Liver (tissue), 9 donors: ENCODE data around the gene MYH11. TPM values are rescaled to one million over a fixed set of nuclear protein-coding genes. Genes with fewer than 3 reads are reported as not detected.
"Not testable (repeated sequence)": the region's sequence is repeated elsewhere in the genome, so short reads cannot be mapped to it uniquely, and the experiment has no call there.

Experiments
- DNase-seq: peaks from one replicate; pipeline ENCODE4 v3.0.0-alpha.2; 2017; ENCODE audit warnings: low spot score
- H3K27ac ChIP-seq, 2 donors: one replicate each; pipeline ENCODE4 v1.7.0; 2013; ENCODE audit warnings: inconsistent platforms in 2 of 2, low read length in 2 of 2, control low read depth in 1 of 2, low read depth in 1 of 2, mild to moderate bottlenecking in 1 of 2
- H3K27me3 ChIP-seq, 4 donors: one replicate each; pipeline versions ENCODE4 v1.6.1 to v1.7.0; 2013; ENCODE audit warnings: low read length in 3 of 4, inconsistent platforms in 1 of 4, mild to moderate bottlenecking in 1 of 4, moderate library complexity in 1 of 4; ENCODE audit not compliant: control insufficient read depth in 4 of 4, insufficient read depth in 4 of 4
- H3K36me3 ChIP-seq, 4 donors: one replicate each; pipeline versions ENCODE4 v1.6.1 to v1.7.0; 2013; ENCODE audit warnings: low read length in 3 of 4, mild to moderate bottlenecking in 3 of 4, low read depth in 1 of 4, moderate library complexity in 1 of 4; ENCODE audit not compliant: control insufficient read depth in 4 of 4, insufficient read depth in 3 of 4
- H3K4me1 ChIP-seq, 4 donors: one replicate each; pipeline versions ENCODE4 v1.6.1 to v1.7.0; 2013; ENCODE audit warnings: low read length in 3 of 4, mild to moderate bottlenecking in 3 of 4, moderate library complexity in 1 of 4; ENCODE audit not compliant: control insufficient read depth in 4 of 4, insufficient read depth in 4 of 4
- H3K4me3 ChIP-seq, 3 donors: one replicate each; pipeline versions ENCODE4 v1.6.1 to v1.7.0; 2013; ENCODE audit warnings: low read length in 3 of 3, control low read depth in 1 of 3, low read depth in 1 of 3, mild to moderate bottlenecking in 1 of 3
- H3K9ac ChIP-seq, 2 donors: one replicate each; pipeline ENCODE4 v1.7.0; 2013; ENCODE audit warnings: low read length in 2 of 2, mild to moderate bottlenecking in 2 of 2, moderate library complexity in 2 of 2, control low read depth in 1 of 2, low read depth in 1 of 2
- H3K9me3 ChIP-seq, 4 donors: one replicate each; pipeline versions ENCODE4 v1.6.1 to v1.7.0; 2013; ENCODE audit warnings: low read length in 3 of 4; ENCODE audit not compliant: control insufficient read depth in 4 of 4
- EGR1 ChIP-seq, 2 donors: IDR thresholded peaks; 2 replicates each; pipeline ENCODE4 v1.6.1; 2016 to 2018; ENCODE audit warnings: antibody characterized with exemption in 2 of 2, low read depth in 2 of 2
- GABPA ChIP-seq, 2 donors: IDR thresholded peaks in 1 of 2; conservative IDR thresholded peaks in 1 of 2; 2 replicates each; pipeline ENCODE4 v1.6.1; 2016; ENCODE audit warnings: antibody characterized with exemption in 2 of 2, mild to moderate bottlenecking in 1 of 2, moderate library complexity in 1 of 2
- HNF4A ChIP-seq, 2 donors: conservative IDR thresholded peaks; 2 replicates each; pipeline ENCODE4 v1.6.1; 2016; ENCODE audit warnings: antibody characterized with exemption in 2 of 2, mild to moderate bottlenecking in 2 of 2
- HNF4G ChIP-seq: IDR thresholded peaks from 2 replicates; pipeline ENCODE4 v1.6.1; 2016; ENCODE audit warnings: antibody characterized with exemption
- JUND ChIP-seq, 2 donors: IDR thresholded peaks; 2 replicates each; pipeline ENCODE4 v1.6.1; 2016; ENCODE audit warnings: antibody characterized with exemption in 2 of 2
- MAX ChIP-seq: IDR thresholded peaks from 2 replicates; pipeline ENCODE4 v1.6.1; 2016; ENCODE audit warnings: antibody characterized with exemption
- NR2F2 ChIP-seq: IDR thresholded peaks from 2 replicates; pipeline ENCODE4 v1.6.1; 2016; ENCODE audit warnings: antibody characterized with exemption
- TAF1 ChIP-seq: conservative IDR thresholded peaks from 2 replicates; pipeline ENCODE4 v1.6.1; 2016; ENCODE audit warnings: antibody characterized with exemption, mild to moderate bottlenecking
- WGBS: extraction: QIAGEN DNeasy Blood & Tissue Kit; methylation state at CpG from one replicate; pipeline ENCODE4 v1.1.7; 2013; 5-methylcytosine and 5-hydroxymethylcytosine counted together
- polyA plus RNA-seq, 2 donors: library from polyadenylated mRNA; stranded (reverse) in 1 of 2; unstranded in 1 of 2; fragments of 200-250 nt in 1 of 2; fragments of >200 nt in 1 of 2; fragmentation: Nextera tagmentation in 1 of 2; extraction: Ambion mirVana in 1 of 2; gene quantifications; one replicate each; pipeline versions ENCODE4 v1.2.1 to v1.2.3, GENCODE V29; 2013 to 2015
- total RNA-seq, 2 donors: library from RNA; depleted of rRNA; stranded (reverse); fragments of >200 nt; gene quantifications; one replicate each; pipeline ENCODE4 v1.2.3, GENCODE V29; 2014
- donor health status: healthy.
- donor health status: healthy.
- donor health status: healthy.
- donor health status: healthy.
- donor health status: healthy.

Gene MYH11
- total and polyA plus RNA-seq, 4 donors, result 0.51 to 33.7 (median 4.0) TPM

DNA sequence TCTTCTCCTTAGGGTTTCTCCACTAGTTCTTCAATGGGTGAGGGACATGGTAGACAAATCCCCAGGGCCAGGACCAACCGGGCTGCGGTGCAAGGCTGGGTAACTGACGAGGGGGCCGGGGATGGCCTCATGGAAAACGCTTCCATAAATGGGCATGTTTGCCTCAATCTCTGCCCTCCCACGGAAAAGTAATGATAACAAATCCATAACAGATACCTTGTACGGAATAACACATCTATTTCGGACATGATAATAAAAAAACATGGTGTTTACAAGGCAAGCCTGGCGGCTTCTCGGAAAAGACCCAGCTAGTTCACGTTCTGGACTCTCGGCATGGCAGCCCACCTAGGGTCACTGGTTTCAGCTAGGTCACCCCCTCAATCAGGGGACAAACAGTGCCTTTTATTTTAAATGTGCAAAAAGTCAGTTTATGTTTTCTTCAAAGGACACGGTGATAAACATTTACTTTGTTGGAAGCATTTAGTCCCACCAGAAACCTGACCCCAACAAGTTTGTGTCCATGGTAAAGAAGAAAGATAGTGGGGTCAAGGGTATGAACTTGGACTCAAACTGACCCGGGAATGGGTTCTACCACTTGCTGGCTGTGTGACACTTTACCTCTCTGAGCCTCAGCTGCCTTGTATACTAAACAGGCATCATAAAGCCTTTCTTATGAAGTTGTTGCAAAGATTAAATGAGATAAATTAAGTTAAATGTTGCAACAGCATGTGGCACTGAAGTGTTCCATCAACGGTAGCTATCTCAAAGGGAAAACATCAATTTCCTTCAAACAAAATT lies 1.7 kb downstream of the MYH11 start:
- no peak for DNase-seq
- Histone ChIP-seq H3K4me3 (no peak overlapping the region), H3K27ac (no peak overlapping the region), H3K9ac (no peak overlapping the region), H3K27me3 (peaks cover 0 to 12% (median 4%) of the 10 kb centered on the region in 4 donors), H3K36me3 (no peaks in the 10 kb centered on the region), H3K4me1 (peaks cover 0 to 6% (median 2%) of the 10 kb centered on the region in 4 donors), H3K9me3 (no peaks in the 10 kb centered on the region)
- TF ChIP-seq NR2F2, result no peak
- TF ChIP-seq JUND (IDR thresholded peaks at IDR 0.05), result no peak
- 50% methylated on average over 15 of the region's 15 CpGs for WGBS

DNA sequence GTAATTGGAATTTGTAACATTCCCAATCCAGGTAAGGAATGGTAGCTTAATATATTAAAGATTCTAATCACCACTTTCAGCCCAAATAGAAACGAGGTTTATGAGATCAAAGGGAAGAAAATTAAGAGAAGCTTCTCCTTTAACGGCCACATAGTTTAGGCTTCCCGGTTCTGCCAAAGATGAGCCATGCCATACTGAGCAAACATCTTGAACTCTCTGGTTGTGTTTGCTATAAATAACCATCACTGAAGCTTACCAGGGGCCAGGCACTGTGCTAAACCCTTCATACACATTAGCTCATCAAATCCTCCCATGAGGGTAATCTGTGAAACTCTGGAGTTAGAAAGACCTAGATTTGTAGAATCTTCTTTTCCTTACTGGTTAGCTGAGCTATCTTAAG lies 2.8 kb downstream of the MYH11 start:
- Histone ChIP-seq H3K36me3 (no peaks in the 10 kb centered on the region), H3K27ac (no peak overlapping the region), H3K4me1 (peaks cover 0 to 6% (median 2%) of the 10 kb centered on the region in 4 donors), H3K9ac (no peak overlapping the region), H3K4me3 (no peak overlapping the region), H3K27me3 (peaks cover 0 to 12% (median 4%) of the 10 kb centered on the region in 4 donors), H3K9me3 (no peaks in the 10 kb centered on the region)
- 52% methylated on average over 3 of the region's 3 CpGs for WGBS
- TF ChIP-seq MAX, result no peak
- no peak for TF ChIP-seq TAF1
- no peak for TF ChIP-seq GABPA (IDR thresholded peaks at IDR 0.05 in 1 of 2, conservative IDR thresholded peaks at IDR 0.05 in 1 of 2)
- DNase-seq, result no peak

DNA sequence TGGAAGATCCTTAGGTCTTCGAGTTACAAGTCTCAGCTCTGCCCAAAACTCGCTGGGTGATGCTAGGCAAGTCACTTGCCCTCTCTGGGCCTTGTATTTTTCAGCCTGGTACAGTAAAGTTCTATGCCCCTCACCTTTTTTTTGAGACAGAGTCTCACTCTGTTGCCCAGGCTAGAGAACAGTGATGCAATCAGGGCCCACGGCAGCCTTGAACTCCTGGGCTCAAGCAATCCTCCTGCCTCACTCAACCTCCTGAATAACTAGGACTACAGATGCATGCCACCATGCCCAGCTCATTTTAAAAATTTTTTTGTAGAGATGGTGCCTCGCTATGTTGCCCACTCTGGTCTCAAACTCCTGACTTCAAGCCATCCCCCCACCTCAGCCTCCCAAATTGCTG lies 3.8 kb downstream of the MYH11 start:
- Histone ChIP-seq H3K36me3 (no peaks in the 10 kb centered on the region), H3K27me3 (peaks cover 0 to 17% (median 4%) of the 10 kb centered on the region in 4 donors), H3K9ac (no peak overlapping the region), H3K4me3 (no peak overlapping the region), H3K4me1 (peaks cover 0 to 6% (median 2%) of the 10 kb centered on the region in 4 donors), H3K27ac (no peak overlapping the region), H3K9me3 (no peaks in the 10 kb centered on the region)
- TF ChIP-seq MAX, result no peak
- no peak for TF ChIP-seq HNF4G
- no peak for TF ChIP-seq HNF4A (conservative IDR thresholded peaks at IDR 0.05)
- TF ChIP-seq EGR1 (IDR thresholded peaks at IDR 0.05; ENCODE audit: low read depth in 2 of 2), result no peak
- WGBS, result 79% methylated on average over 4 of the region's 4 CpGs
- DNase-seq, result no peak

- WGBS, result 90% methylated on average over 6 of the region's 6 CpGs
- H3K27ac ChIP-seq, H3K36me3 ChIP-seq, H3K27me3 ChIP-seq, H3K4me3 ChIP-seq, H3K9me3 ChIP-seq, H3K9ac ChIP-seq, H3K4me1 ChIP-seq, DNase-seq: not testable (repeated sequence)
Observed at GRCh38 chr16:15850555-15850954, 6.3 kb downstream of the MYH11 start.
